ENCODE measurements around the gene SUN1.
"Not testable (repeated sequence)": the region's sequence is repeated elsewhere in the genome, so short reads cannot be mapped to it uniquely, and the experiment has no call there.

Gene SUN1

DNA sequence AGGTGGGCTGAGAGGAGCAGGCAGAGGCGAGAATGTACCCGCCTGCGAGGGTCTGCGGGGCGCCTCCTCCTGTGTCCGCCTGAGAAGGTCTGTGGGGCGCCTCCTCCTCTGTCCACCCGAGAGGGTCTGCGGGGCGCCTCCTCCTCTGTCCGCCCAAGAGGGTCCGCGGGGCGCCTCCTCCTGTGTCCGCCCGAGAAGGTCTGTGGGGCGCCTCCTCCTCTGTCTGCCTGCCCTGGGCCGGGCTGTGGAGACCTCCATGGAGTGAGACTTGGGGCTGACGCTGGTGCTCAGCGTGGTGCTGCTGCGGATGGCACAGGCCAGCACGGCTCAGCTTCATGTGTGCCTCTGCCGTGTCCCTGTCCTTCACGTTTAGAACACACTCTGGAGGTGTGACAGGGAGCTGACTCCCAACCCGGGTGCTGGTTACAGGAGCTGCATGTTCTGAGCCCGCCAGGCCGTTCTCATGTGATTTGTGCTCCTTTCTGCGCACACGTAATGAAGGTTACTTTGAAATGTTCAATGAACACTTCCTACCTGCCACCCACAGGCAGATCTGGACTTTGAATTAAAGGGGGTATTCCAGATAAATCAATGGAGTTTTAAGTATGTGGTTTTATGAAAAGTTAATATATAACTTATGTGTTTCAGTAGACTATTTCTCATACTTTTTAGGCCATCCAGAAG lies 23.6 kb downstream of the SUN1 start:
- no peak for DNase-seq (ENCODE audit: low read depth in 2 of 2, low spot score in 1 of 2)

DNA sequence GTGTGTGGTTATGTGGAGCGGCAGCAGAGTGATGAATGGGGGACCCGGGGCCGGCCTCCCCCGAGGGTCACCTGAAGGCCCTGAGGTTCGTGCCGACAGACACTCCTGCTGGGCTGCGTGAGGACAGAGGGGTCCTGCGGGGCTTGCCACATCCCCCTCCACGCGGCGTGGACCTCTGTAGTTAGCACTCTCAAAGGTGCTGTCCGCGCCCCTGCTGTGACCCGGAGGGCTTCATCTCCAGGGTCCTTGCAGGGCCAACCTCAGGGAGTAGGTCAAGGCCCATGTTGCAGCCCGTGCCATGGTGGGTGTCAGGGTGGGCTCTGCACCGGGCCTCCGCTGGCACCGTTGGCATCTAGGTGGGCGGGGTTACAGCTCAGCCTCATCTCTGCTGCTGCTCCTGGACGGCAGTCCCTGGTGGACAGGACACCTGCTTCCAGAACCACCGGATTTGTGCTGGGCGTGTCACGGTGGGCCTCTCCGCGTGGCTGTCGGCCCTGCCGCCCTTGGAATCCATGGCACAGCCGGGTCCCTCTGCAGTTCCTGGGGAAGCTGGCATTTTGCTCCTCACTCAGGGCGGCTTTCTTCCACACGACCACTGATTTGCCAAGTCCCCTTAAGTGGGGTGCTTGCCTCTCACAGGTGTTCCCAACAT lies 24.3 kb downstream of the SUN1 start:
- DNase-seq (ENCODE audit: low read depth in 2 of 2, low spot score in 1 of 2), result no peak

DNA sequence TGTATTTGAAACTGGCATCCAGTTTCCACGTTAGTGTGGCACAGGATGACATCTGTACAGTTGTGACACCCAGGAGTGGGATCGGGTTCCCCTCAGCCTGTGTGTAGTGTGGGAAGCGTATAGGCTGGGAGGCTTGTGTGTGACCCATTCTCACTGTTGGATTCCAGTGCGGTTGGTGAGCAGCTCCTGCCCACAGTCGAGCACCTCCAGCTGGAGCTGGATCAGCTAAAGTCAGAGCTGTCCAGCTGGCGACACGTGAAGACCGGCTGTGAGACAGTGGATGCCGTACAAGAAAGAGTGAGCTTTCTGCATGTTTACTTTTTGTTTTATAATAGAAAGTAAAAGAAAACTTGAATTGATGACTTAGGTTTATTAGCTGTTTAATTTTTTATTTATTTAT lies 25.4 kb downstream of the SUN1 start:
- DNase-seq (ENCODE audit: low read depth in 2 of 2, low spot score in 1 of 2), result no peak

DNA sequence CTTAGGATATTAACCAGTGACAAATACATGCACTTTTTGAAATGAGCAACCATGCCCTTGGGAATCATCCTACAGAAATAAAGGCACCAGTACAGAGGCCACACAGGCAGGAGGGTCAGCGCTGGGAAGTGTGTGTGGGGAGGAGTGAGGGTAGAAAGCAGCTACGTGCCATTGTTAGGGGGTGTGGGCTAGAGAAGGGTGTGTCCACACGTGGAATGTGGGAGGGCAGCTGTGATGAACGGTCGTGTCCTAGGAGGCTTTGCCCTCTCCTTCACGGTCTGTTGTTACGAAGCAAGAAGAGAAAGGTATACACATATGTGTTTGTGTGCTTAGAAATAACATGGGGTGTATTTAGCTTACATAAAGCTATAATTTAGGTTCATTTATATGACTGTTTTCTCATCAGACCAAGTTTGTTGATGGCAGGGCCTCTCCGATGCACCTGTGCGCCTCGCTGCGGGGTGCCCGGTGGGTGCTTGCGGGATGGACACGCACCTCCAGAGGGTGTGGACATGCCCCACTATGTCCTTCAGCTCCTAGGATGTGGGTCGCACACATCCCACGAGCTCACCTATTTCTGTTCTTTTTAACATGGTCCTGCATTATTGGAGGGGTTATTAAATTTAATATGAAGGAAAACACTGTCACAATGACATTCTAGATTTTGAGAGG lies 27.2 kb downstream of the SUN1 start:
- no peak for DNase-seq (ENCODE audit: low read depth in 2 of 2, low spot score in 1 of 2)

DNA sequence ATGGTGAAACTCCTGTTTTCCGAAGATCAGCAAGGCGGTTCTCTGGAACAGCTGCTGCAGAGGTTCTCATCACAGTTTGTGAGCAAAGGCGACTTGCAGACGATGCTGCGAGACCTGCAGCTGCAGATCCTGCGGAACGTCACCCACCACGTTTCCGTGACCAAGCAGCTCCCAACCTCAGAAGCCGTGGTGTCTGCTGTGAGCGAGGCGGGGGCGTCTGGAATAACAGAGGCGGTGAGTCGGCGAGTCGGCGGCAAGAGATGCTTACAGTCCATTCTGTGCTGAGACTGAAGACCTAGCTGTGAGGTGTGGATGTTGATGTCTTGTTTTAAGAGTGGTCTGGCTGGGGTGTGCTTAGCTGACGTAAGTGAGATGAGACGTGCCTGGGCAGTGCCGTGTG lies 27.9 kb downstream of the SUN1 start:
- DNase-seq (ENCODE audit: low read depth in 2 of 2, low spot score in 1 of 2), result no peak

DNA sequence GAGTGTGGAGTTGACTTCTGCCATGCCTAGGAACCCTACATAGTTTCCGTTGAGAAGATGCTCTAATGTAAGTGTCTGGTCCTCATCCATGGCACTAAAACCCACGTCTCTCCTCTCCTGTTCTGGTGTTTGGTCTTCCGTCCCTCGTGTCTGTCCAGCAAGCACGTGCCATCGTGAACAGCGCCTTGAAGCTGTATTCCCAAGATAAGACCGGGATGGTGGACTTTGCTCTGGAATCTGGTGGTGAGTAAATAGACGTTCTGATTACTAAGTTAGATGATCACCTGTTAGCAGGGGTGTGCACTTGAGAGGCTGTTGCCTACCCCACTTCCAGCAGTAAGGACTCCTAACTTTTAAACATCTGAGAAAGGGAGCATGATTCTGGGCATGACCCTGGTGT lies 28.9 kb downstream of the SUN1 start:
- DNase-seq (ENCODE audit: low read depth in 2 of 2, low spot score in 1 of 2), result no peak

DNA sequence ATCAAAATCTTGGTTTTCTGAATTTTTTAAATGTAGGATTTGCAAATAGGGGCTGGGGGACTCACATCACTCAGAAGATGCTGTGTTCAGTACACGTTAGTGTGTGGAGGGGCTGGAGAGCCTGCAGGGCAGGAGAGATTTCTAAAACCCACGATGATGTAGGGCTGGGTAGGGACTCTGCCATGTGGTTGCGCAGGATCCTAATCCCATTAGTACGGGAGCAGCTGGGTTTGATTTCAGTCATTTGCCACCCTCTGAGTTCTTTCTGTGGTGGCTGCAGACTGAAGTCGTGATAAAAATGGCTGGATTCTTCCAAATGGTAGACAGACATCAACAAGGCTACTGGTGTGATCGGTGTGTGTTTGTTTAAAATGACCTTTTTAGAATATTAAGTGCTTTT lies 29.9 kb downstream of the SUN1 start:
- no peak for DNase-seq (ENCODE audit: low read depth in 2 of 2, low spot score in 1 of 2)

DNA sequence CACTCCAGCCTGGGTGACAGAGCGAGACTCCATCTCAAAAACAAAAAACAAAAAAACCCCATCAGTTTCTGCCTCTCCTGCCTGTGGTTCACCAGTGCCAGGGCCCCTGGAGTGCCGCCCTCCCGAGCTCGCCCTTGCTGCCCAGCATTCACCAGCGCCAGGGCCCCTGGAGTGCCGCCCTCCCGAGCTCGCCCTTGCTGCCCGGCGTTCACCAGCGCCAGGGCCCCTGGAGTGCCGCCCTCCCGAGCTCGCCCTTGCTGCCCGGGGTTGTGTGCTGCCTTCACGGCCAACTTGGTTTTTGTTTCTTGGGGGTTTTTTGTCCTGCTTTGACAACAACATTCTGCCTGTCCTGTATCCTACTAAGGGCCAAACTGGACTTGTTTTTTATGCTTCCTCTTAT lies 30.8 kb downstream of the SUN1 start:
- DNase-seq (ENCODE audit: low read depth in 2 of 2, low spot score in 1 of 2), result no peak

DNA sequence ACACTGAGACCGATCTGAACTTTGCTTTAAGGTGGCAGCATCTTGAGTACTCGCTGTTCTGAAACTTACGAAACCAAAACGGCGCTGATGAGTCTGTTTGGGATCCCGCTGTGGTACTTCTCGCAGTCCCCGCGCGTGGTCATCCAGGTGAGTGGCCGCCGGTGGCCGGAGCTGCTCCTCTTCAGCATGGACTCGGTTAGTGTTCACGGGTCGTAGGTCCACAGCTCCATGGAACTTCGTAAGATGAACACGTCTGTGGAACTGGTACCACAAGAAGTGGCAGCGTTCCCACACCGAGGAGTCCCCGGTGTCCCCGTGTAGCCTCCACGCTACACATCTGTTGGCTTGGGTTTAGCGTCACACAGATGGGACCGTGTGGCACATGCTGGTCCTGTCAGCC lies 33.6 kb downstream of the SUN1 start:
- DNase-seq (ENCODE audit: low read depth in 2 of 2, low spot score in 1 of 2), result no peak

DNA sequence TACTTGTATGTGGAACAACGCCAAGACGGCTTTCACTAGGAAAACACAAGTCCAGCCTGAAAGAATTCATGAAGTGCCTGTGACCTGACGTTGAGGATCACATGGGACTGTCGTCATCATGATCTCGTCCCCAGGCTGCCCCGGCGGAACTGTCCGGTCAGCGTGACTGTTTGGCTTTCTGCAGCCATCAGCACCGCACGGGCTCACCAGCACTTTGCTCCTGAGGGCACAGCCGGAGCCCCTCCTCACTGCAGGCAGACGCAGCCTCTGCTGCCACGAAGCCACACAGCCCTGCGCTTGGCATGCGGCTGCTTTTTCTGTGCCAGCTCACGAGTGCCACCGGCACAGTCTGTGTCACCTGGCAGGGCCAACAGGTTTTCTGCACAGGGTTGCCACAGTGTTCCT lies 34.7 kb downstream of the SUN1 start:
- DNase-seq (ENCODE audit: low read depth in 2 of 2, low spot score in 1 of 2), result no peak

DNA sequence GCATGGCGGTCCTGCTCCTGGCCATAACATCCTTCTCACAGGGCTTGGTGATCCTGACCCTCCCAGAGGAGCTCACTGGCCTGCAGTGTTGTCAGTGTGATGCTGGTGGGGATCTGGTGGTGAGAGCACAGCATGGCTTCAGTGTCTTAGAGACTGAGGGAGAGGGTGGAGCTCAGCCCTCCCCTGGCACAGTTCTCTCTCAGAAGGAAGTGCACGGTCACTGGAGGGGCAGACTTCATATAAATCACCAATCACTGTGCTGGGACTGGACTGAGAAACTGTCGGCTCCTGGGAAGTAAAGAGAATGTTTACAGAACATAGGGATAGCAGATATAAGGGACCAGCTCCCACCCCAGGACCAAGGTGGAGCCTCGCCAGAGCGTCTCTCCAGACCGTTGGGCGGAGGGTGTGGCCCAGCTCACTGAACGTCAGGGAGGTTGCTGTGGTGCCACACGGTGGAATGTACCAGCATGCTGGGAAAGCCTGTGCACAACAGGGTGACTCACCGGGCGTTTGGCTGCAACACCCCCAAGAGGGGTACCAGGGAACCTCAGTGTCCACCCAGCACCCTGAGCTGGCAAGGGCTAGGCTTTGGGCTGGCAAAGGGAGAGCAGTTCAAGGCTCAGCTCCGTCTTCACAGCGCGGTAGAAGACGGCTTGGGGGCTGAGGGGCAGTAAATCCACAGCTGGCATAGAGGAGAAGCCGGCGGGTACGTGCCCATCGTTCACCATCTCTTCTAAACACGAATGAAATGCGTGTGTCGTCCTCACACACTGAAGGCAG lies 35.3 kb downstream of the SUN1 start:
- DNase-seq (ENCODE audit: low read depth in 2 of 2, low spot score in 1 of 2), result no peak

DNA sequence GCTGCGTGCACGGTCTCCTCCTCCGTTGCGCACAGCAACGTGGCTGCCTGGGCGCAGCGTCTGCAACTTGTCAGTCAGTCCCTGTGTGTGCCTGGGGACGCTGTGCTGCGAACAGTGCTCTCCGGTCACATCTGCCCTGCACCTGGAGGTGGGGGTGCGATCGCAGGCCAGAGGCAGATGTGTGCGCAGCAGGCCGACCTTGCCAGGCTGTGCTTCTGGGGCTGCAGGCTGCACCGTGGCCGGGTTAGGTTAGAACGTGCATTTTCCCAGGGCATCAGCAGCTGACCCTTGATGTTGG lies 35.9 kb downstream of the SUN1 start:
- DNase-seq (ENCODE audit: low read depth in 2 of 2, low spot score in 1 of 2), result no peak

DNA sequence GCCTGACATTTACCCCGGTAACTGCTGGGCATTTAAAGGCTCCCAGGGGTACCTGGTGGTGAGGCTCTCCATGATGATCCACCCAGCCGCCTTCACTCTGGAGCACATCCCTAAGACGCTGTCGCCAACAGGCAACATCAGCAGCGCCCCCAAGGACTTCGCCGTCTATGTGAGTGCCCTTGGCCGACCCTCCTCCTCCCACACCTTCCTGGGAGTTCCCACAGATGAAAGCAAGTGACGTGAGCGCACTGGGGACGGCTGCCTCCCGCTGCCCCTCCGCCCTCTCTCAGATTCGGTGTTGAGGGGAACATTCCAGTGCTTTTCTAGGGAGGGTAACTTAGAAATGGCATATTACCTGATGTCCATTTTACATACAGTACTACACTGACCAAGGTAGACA lies 37.1 kb downstream of the SUN1 start:
- DNase-seq (ENCODE audit: low read depth in 2 of 2, low spot score in 1 of 2), result no peak

DNA sequence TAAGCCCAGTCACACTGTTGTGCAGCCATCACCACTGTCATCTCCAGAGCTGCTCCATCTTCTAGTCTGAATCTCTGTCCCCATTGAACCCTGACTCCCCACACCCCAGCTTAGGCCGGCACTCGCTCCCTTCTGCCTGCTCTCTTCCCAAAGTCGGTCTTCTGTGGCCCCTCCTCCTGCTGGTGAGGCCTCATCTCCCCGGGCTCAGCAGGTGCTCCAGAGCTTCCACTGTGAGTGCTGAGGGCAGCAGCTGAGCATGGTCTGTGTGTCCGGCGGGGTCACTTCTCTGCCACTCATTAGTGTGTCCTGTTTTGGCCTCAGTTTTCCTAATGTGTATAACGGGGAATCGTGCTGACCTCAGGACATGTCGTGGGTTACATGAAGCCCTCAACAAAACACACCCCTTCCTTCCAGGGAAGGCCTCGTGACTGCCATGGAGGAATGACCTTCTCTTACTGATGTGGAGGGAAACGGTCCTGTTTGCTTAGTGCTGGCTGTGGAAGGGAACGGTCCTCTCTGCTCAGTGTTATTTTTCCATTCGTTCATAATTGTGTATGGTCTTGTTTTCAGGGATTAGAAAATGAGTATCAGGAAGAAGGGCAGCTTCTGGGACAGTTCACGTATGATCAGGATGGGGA lies 39.7 kb downstream of the SUN1 start:
- DNase-seq (ENCODE audit: low read depth in 2 of 2, low spot score in 1 of 2), result no peak

DNA sequence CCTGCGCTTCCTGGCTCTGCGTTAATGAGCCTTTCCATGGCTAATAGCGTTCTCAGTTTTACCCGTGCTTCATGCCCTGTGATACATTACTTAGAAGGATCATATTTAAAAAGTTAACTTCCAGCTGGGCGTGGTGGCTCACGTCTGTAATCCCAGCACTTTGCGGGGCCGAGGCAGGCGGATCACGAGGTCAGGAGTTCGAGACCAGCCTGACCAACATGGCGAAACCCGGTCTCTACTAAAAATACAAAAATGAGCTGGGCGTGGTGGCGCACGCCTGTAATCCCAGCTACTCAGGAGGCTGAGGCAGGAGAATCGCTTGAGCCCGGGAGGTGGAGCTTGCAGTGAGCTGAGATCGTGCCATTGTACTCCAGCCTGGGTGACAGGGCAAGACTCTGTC lies 40.4 kb downstream of the SUN1 start:
- DNase-seq (ENCODE audit: low read depth in 2 of 2, low spot score in 1 of 2), result not testable (repeated sequence)

DNA sequence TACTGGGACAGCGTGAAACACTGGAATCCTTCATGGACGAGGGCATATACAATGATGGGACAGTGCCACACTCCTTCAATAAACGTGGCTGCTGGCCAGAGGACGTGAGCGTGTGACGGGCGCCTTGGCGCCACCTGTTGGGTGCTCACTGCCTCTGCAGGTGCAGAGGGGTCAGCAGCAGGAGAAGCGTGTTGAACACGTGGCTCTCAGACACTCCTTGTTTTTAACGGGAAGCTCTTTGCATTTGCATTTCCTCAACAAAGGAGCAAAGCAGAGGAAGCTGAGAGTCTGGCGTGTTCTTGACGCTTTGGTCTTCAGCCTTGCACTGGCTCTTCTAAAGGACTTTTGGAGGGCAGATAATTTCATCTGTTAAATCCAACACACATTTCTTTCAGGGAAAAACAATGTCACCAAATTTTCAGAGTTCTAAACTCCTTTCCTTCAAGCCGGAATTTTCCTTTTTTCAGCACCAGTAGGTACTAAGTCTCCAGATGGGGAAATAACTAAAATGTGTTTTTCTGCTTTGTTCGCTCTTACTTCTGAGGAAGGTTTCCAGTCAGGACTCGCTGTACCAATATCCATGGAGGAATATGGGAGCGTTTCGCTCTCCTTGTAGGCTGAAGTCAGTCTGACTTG lies 41.2 kb downstream of the SUN1 start:
- DNase-seq (ENCODE audit: low read depth in 2 of 2, low spot score in 1 of 2), result peak; percentile 16 to 39

DNA sequence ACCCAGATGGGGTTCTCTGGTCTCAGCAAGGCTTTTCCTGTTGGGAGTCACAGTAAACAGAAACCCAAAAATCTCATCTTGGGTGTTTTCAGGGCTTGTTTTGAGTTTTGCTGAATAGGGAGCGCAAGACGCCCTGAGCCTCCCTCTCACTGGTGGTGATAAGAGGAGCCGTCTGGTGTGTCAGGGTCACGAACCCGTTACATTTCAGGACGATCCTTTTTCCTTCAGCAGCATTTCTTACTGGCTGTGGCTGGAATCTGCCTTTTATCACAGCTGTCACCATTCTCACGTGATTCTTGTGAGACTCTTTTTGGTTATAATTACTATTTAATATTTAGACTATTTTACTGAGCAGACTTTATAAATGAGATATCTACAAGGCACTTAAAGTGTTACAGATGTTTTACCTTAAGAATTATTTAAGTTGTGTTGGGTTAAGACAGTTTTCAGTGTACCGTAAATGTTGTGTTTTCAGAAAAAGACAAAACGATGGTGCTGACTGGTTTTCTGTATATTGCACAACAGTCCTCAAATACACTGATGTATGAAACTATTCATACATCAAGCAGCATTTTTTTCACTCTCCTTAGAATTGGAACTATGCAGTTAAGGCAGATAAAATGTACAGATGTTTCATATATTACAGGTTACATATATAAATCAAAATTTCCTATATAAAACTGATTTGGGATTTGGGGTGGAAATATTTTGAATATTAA lies 41.9 kb downstream of the SUN1 start:
- DNase-seq (ENCODE audit: low read depth in 2 of 2, low spot score in 1 of 2), result no peak

DNA sequence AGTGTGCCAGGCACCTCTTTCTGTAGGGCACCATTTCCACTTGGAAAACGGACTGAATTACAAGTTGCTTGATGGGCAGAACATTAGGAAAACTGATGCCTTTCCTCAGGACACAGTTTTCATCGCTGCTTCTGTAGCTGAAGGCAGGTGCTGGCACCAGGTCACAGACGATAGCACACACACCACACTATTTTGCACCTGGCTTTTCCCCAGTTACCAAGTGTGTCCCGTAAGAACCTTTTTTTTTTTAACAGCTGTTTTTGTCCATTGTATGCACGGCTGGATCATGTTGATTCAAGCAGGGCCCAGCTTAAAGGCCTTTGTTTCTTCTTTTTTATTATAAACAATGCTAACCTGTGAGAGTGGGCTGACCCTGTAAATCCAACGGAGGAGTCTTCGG lies 42.8 kb downstream of the SUN1 start:
- DNase-seq (ENCODE audit: low read depth in 2 of 2, low spot score in 1 of 2), result no peak

DNA sequence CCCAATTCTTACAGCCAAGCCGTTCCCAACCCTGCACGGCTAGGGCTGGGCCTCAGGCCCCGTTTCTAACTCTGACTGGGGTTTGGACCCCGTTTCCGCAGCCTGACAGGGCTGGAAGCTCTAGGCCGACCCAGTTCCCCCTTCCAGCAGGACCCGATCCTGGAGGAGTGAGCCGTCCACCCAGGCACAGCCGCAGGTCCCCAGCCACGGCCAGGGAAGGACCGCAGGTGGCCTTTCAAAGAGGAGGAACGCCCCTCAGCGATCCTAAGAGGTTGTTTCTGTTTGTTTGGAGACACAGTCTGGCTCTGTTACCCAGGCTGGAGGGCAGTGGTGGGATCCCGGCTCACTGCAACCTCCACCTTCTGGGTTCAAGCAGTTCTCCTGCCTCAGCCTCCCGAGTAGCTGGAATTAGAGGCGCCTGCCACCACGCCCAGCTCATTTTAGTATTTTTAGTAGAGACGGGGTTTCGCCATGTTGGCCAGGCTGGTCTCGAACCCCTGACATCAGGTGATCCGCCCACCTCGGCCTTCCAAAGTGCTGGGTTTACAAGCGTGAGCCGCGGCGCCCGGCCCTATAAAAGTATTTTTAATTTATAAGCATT lies 43.3 kb downstream of the SUN1 start:
- no peak for DNase-seq (ENCODE audit: low read depth in 2 of 2, low spot score in 1 of 2)

Data from stimulated activated CD8-positive, alpha-beta memory T cell treated with anti-CD3 and anti-CD28 coated beads, Interleukin-4, amount 100 ng/mL, for 1 hour (primary cell).